ENCODE results near the gene BDKRB2. TPM values are rescaled to one million over a fixed set of nuclear protein-coding genes. Genes with fewer than 3 reads are reported as not detected.

Gene BDKRB2
- total RNA-seq, 2 experiments from 2014 or later = 0.12 TPM; not detected in 1

DNA sequence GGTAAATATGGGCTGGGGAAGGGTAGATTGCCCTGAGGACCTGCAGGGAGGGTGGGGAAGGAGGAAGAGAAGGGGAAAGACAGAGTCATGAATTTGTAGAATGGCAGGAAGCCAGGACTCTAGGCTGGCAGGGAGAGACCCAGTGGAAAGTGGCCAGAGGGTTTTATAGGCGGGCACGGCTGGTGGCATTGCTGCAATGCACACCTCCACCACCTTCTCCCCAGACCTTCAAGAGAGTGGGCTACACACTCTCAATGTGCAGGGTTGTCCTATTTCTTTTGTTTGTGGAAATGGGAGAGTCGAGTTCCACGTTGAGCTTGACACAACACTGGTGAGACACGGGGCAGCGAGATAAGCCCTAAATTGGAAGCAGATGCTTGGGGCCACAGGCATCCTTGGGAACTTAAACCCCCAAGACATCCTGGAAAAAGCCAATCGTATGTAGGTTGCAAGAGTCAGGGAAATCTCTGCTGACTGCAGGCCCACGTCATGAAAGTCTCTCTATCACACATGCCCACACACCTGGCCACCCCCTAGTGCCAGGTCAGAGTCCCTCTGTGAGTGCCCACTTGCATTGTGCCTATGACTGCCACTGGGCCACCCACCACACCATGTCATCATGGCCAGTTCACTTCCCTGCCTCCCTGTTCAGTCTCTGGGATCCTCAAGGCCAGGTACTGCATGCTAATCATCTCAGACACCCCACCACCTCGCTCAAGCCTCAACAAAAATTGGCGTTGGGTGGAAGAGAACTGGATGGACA, 38.0 kb upstream of the BDKRB2 start:
- DNase-seq = no peak
- Mint-ChIP-seq H3K9me3 (no peaks in the 10 kb centered on the region), H3K27ac (no peak overlapping the region), H3K4me1 (ENCODE audit: low read depth) (no peaks in the 10 kb centered on the region), H3K27me3 (no peaks in the 10 kb centered on the region), H3K4me3 (no peak overlapping the region), H3K36me3 (no peaks in the 10 kb centered on the region)
- ChIA-PET CTCF (no interaction called here), POLR2A (no interaction called here)
- intact Hi-C loops (cut with micrococcal nuclease) = no loop called here

DNA sequence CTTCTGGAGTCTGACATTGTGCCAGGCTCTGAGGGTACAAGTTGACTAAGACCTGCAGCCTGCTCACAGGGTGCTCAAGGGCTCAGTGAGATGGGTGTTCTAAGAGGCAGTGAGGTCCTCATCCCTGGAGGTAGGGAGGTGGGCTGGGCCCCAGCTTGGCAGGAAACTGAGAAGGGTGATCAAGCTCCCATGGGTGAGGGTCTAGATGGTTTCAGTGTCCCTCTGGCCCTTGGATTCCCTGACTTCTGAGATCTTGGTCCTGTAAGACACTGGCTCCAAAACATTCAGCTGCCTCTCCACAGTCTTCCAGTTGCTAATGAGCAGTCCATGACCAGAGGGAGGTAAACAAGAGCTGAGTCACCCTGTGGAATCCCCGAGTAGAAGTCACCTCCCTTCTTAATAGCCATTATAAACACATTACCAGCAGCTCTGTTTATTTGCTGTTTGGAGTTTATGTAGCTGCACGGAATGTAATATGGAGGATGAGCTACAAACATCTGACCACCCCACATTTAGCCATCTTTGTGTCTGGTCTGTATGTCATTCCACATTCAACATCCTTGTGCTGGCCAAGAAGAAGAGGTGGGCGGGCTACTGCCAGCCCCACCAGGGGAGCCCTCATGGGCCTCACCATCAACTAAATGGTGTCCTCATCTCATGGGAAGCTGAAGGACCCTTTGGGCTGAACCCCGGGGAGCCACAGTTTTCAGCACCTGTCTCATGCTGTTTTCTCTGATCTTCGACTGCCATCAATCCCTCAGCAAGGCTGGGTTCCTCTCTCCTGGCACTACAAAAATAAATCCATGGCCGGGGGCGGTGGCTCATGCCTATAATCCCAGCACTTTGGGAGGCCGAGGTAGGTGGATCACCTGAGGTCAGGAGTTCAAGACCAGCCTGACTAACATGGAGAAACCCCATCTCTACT, 37.2 kb upstream of the BDKRB2 start:
- CTCF ChIA-PET = no interaction called here
- Mint-ChIP-seq H3K27ac (no peak overlapping the region), H3K4me3 (no peak overlapping the region), H3K36me3 (no peaks in the 10 kb centered on the region), H3K9me3 (no peaks in the 10 kb centered on the region), H3K27me3 (no peaks in the 10 kb centered on the region), H3K4me1 (ENCODE audit: low read depth) (no peaks in the 10 kb centered on the region)
- intact Hi-C loops (cut with micrococcal nuclease) = no loop called here
- POLR2A ChIA-PET = no interaction called here
- no peak for DNase-seq

DNA sequence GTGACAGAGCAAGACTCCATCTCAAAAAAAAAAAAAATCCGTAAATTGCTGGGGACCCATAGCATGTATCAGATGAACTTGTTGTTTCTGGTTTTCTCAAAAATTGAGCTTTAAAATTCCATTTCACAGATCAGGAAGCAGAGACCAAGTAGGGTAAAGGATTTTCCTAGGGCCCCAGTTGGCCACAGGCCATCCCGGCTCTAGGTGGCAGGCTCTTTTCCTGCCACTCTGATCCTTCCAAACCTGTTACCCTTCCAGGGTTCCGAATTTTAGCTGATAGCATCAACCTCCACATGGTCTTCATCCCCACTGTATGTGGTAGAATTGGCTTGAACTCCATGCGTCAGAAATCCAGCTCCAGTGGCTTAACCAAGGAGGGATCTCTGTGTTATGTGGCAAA, 36.1 kb upstream of the BDKRB2 start:
- Mint-ChIP-seq H3K36me3 (no peaks in the 10 kb centered on the region), H3K4me1 (ENCODE audit: low read depth) (no peaks in the 10 kb centered on the region), H3K4me3 (no peak overlapping the region), H3K9me3 (no peaks in the 10 kb centered on the region), H3K27me3 (no peaks in the 10 kb centered on the region), H3K27ac (no peak overlapping the region)
- ChIA-PET CTCF (interaction anchor here (0.7 kb wide), 1 partner anchor 107 kb away, joined by 4 read pairs; no protein-coding TSS in a partner anchor), POLR2A (interaction anchor here (0.6 kb wide), 1 partner anchor 27 kb away, joined by 4 read pairs; no protein-coding TSS in a partner anchor)
- DNase-seq = no peak
- intact Hi-C loops (cut with micrococcal nuclease) = no loop called here

DNA sequence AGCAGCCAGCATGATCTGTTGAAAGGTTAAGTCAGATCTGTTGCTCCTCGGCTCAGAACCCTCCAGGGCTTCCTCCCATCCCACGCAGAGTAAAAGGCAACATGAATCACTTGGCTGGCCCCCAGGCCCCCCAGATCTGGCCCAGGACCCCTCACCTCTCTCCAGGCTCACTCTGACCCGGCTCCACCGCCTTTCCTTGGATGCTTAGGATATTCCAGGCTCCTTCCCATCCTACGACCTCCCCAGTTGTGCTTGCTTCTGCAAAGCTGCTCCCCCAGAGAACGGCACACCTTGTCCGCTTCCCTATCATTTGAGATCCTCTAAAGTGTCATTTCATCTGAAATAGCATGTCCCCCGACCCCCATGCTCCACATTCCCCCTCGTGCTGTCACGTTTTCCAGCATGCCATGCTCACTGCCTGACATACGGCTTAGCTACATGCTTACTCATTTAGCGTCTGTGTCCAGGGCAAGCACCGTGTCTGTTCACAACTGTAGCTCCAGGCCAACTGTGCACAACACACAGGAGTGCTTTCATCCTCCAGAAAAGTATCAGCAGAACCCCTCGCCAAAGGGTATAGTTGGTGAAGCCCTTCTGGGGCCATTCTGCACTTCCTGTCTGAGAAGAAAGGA, 33.6 kb upstream of the BDKRB2 start:
- Mint-ChIP-seq H3K36me3 (no peaks in the 10 kb centered on the region), H3K4me1 (ENCODE audit: low read depth) (no peaks in the 10 kb centered on the region), H3K27ac (no peak overlapping the region), H3K27me3 (peaks cover 4% of the 10 kb centered on the region), H3K9me3 (no peaks in the 10 kb centered on the region), H3K4me3 (no peak overlapping the region)
- ChIA-PET POLR2A (no interaction called here), CTCF (no interaction called here)
- intact Hi-C loops (cut with micrococcal nuclease) = no loop called here
- DNase-seq = no peak

DNA sequence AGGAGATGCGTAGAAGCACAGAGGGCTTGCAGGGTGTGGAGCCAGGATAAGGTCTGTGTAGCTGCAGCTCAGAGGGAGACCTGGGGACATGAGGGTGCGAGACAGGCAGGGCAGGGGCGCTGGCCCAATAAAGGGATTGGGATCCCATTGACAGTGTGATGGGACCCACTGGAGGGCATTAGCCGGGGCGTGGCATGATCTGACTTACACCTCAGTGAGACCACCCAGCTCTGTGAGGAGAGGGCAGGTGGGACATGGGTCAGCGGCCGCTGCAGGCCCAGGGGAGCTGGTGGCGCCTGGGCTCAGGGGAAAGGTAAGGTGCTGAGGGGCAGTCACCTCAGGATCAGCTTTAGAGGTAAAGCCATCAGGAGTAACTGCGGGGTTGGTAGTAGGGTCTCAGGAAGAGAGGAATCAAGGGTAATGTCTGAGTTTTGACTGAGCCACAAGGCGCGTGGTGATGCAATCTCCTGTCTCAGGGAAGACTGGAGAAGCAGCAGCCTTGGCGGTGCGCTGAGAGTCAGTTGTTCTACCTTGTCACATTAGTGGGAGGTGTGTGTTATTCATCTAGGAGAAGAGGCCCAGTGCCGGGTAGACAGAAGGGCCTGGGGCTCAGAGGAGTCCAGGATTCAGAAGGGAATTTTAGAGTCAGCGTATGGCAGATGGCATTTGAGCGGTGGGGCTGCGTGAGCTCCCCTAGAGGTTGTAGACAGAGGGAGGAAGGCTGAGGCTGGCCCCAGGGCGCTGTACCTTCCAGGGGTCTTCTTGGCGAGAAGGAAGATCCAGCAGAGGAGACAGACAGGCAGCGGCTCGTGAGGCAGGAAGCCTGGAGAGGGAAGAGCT, 30.8 kb upstream of the BDKRB2 start:
- POLR2A ChIA-PET = no interaction called here
- no peak overlapping the region for H3K27ac Mint-ChIP-seq
- H3K4me1 Mint-ChIP-seq (ENCODE audit: low read depth) = peaks cover 6% of the 10 kb centered on the region
- no peak overlapping the region for H3K4me3 Mint-ChIP-seq
- H3K9me3 Mint-ChIP-seq = no peaks in the 10 kb centered on the region
- H3K27me3 Mint-ChIP-seq = peaks cover 4% of the 10 kb centered on the region
- DNase-seq = no peak
- H3K36me3 Mint-ChIP-seq = no peaks in the 10 kb centered on the region
- CTCF ChIA-PET = no interaction called here
- intact Hi-C loops (cut with micrococcal nuclease) = no loop called here

DNA sequence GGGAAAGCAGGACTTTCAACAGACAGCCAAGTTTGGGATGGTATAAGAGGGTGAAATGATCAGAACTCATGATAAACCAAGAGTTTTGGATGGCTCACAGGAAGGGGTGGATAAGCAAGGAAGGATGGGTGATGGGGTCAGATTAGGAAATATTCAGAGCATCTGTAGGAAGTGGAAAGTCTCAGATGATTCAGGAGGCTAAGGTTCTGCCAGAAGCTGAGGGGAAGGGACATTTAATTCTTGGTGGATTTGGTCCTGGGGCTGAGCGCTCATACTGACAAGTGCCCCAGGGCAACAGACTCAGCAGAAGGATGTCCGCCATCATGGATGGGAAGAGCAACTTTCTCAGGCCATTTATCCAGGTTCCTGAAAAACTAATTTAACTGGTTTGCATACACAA, 28.4 kb upstream of the BDKRB2 start:
- intact Hi-C loops (cut with micrococcal nuclease) = no loop called here
- DNase-seq = no peak
- Mint-ChIP-seq H3K36me3 (no peaks in the 10 kb centered on the region), H3K4me3 (no peak overlapping the region), H3K27ac (no peak overlapping the region), H3K4me1 (ENCODE audit: low read depth) (peaks cover 6% of the 10 kb centered on the region), H3K9me3 (no peaks in the 10 kb centered on the region), H3K27me3 (peaks cover 4% of the 10 kb centered on the region)
- ChIA-PET POLR2A (no interaction called here), CTCF (no interaction called here)

DNA sequence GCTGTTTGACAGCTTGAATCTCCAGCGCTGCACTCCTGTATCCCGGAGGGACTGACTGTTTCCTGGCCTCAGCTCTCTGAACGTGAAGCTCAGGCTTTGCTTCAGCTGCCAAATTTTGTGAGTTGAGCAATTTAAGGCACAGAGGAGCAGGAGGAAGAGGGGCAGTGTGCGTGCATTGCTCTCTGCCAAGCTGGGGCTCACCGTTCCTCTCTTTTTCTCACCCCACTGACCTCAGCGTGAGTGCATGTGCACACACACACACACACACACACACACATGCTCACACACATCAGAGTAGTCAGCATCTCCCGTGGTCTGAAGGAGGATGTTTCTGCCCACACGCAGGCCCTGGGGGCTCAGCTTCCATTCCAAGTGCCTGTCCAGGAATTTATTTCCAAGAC, 27.8 kb upstream of the BDKRB2 start:
- Mint-ChIP-seq H3K9me3 (no peaks in the 10 kb centered on the region), H3K4me1 (ENCODE audit: low read depth) (peaks cover 6% of the 10 kb centered on the region), H3K4me3 (no peak overlapping the region), H3K27ac (no peak overlapping the region), H3K27me3 (peaks cover 4% of the 10 kb centered on the region), H3K36me3 (no peaks in the 10 kb centered on the region)
- intact Hi-C loops (cut with micrococcal nuclease) = no loop called here
- no peak for DNase-seq
- CTCF ChIA-PET = no interaction called here
- POLR2A ChIA-PET = no interaction called here

DNA sequence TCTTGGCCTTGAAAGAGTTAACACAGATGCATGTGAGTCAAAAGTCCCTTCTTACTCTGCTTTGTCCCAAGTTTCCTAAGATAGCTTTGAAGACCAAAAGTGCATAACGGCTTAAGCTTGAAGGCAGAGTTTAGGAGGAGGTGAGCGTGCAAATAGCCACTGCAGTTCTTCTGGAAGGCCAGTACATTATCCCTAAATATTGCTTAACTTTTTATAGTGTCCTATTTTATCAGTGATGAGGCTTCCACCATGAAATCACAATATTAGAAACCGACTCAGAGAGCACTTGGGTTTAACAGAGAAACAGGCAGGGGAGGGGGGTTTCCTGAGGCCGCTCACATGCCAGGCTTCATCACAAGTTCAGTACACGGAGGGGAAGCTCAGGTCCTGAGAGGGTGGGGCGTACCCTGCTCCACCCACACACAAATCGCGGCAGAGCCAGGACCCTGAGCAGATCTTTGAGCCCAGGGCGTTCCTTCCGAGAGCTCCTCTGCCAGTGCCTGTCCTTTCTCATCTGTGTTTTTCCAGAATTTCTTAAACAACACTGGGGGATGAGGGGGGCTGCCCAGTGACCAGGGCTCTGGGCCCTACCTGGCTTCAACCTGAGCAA, 26.8 kb upstream of the BDKRB2 start:
- peaks cover 6% of the 10 kb centered on the region for H3K4me1 Mint-ChIP-seq (ENCODE audit: low read depth)
- no peaks in the 10 kb centered on the region for H3K9me3 Mint-ChIP-seq
- H3K27ac Mint-ChIP-seq = no peak overlapping the region
- intact Hi-C loops (cut with micrococcal nuclease) = no loop called here
- peaks cover 4% of the 10 kb centered on the region for H3K27me3 Mint-ChIP-seq
- no peaks in the 10 kb centered on the region for H3K36me3 Mint-ChIP-seq
- ChIA-PET CTCF (no interaction called here), POLR2A (no interaction called here)
- H3K4me3 Mint-ChIP-seq = no peak overlapping the region
- peak; percentile 31 for DNase-seq

DNA sequence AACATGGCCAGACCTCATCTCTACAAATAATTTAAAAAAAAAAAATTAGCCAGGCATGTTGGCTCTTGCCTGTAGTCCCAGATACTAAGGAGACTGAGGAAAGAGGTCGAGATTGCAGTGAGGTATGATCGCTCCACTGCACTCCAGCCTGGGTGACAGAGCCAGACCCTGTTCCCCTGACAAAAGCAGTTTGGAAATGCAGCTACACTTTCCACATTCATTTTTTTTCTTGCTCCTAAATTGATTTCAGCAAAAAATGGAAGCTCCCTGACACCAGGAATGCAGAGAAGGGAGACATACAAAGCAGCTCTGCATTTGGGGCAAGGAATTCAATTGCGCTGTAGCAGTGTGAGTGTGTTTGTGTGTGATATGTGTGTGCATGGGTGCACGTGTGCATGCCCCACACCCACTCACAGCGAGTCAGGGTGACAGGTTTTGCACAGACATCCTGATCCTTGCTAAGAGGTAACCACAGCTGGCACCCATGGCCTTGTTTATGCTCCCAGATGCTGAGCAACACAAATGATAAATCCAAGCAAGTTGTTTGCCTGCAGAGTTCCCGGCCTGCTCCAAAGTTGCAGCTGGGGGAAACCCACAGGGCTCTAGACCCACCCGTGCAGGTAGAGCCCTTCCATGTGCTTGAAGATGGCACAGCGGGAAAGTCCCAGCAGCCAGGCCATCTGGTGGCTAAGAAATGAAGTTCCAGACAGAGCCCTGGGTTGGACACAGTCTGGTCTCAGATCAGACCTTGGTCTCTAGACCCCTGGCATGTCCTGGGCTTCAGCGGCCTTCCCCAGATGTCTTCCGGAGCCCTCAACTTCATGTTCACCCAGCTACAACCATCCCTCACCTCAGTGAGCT, 25.9 kb upstream of the BDKRB2 start:
- peak; percentile 16 for DNase-seq
- intact Hi-C loops (cut with micrococcal nuclease) = no loop called here
- H3K4me1 Mint-ChIP-seq (ENCODE audit: low read depth) = peaks cover 6% of the 10 kb centered on the region
- H3K4me3 Mint-ChIP-seq = no peak overlapping the region
- H3K27me3 Mint-ChIP-seq = peaks cover 4% of the 10 kb centered on the region
- no peak overlapping the region for H3K27ac Mint-ChIP-seq
- POLR2A ChIA-PET = no interaction called here
- no peaks in the 10 kb centered on the region for H3K9me3 Mint-ChIP-seq
- CTCF ChIA-PET = interaction anchor here (0.8 kb wide), 1 partner anchor 96 kb away, joined by 3 read pairs; no protein-coding TSS in a partner anchor
- H3K36me3 Mint-ChIP-seq = no peaks in the 10 kb centered on the region

DNA sequence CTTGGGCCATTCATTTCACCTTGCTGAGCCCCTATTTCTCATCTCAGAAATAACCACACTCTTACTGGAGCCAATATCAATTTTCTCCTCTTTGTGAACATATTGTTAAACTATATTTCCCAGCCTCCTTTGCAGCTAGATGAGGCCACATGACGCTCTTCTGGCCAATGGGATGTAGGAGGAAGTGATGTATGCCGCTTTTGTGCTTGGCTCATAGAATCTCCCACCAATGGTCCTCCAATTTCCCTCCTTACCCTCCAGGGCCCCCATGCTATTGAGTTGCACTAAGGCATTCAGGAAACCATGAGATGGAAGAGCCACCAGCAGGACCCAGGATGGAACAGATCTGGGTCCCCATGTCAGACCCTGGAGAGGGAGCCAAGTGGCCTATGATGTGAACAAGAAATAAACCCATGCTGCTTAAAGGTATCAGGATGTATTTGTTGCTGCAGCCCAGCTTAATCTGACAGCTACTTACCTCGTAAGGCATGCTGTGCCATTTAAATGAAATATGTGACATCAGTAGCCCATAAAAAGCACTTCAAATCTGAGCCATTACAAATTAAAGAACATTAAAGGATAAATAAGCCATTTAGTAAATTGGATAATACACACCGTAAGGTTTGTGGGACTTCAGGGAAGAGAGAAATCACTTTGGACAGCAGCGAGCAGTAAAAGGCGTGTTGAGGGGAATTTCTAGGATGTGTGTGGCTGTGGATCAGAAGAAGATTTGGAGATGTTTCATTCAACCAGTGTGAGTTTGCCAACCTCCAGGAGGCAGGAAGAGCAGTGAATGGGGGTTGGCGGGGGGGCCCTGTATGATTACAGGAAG, 24.4 kb upstream of the BDKRB2 start:
- H3K4me1 Mint-ChIP-seq (ENCODE audit: low read depth) = peaks cover 6% of the 10 kb centered on the region
- no peaks in the 10 kb centered on the region for H3K36me3 Mint-ChIP-seq
- H3K4me3 Mint-ChIP-seq = no peak overlapping the region
- POLR2A ChIA-PET = no interaction called here
- no peak for DNase-seq
- no peaks in the 10 kb centered on the region for H3K27me3 Mint-ChIP-seq
- intact Hi-C loops (cut with micrococcal nuclease) = no loop called here
- no peaks in the 10 kb centered on the region for H3K9me3 Mint-ChIP-seq
- no peak overlapping the region for H3K27ac Mint-ChIP-seq
- CTCF ChIA-PET = no interaction called here
